GM23338 (cell line): ENCODE measurements around the gene TYSND1.

Experiments
- CREB1 ChIP-seq: fragments of 250-450 bp; sonication (Bioruptor Pico); IDR thresholded peaks from 2 replicates; pipeline ENCODE4 v1.5.0; 2020; ENCODE audit warnings: low read depth, mild to moderate bottlenecking, moderate library complexity
- ETS1 ChIP-seq: IDR thresholded peaks from 2 replicates; pipeline ENCODE4 v1.6.1; 2016; ENCODE audit warnings: antibody characterized with exemption
- EZH2 ChIP-seq: fragments of 200-600 bp; sonication (generic); IDR thresholded peaks from one replicate; pipeline ENCODE4 v1.8.0; 2017; ENCODE audit warnings: antibody characterized with exemption, mild to moderate bottlenecking, low read depth; ENCODE audit not compliant: unreplicated experiment
- EZH2phosphoT487 ChIP-seq: fragments of 200-600 bp; sonication (generic); IDR thresholded peaks from one replicate; pipeline ENCODE4 v1.8.1; 2018; ENCODE audit warnings: antibody characterized with exemption; ENCODE audit not compliant: unreplicated experiment
- JUNB ChIP-seq: IDR thresholded peaks from one replicate; pipeline ENCODE4 v1.6.1; 2016; ENCODE audit warnings: antibody characterized with exemption; ENCODE audit not compliant: unreplicated experiment
- NANOG ChIP-seq: IDR thresholded peaks from 2 replicates; pipeline ENCODE4 v1.6.1; 2016; ENCODE audit warnings: antibody characterized with exemption, borderline replicate concordance
- POLR2AphosphoS5 ChIP-seq: IDR thresholded peaks from 2 replicates; pipeline ENCODE4 v1.6.1; 2016; ENCODE audit warnings: antibody characterized with exemption, low read depth
- STAT1 ChIP-seq: IDR thresholded peaks from one replicate; pipeline ENCODE4 v1.6.1; 2016; ENCODE audit warnings: antibody characterized with exemption; ENCODE audit not compliant: unreplicated experiment
- ZNF114 ChIP-seq: fragments of 250-450 bp; sonication (Bioruptor Pico); IDR thresholded peaks from 2 replicates; pipeline ENCODE4 v1.5.0; 2020; ENCODE audit warnings: mild to moderate bottlenecking, moderate library complexity
- ZNF331 ChIP-seq: fragments of 250-450 bp; sonication (Bioruptor Pico); IDR thresholded peaks from 2 replicates; pipeline ENCODE4 v1.5.0; 2020; ENCODE audit warnings: low read depth, mild to moderate bottlenecking, moderate library complexity
- ZNF462 ChIP-seq: fragments of 250-450 bp; sonication (Bioruptor Pico); IDR thresholded peaks from 2 replicates; pipeline ENCODE4 v1.5.0; 2020; ENCODE audit warnings: mild to moderate bottlenecking, moderate library complexity
- TF ChIP-seq, protein P1 (sequence below), 2 experiments: fragments of 200-600 bp in 1 of 2; sonication (generic) in 1 of 2; conservative IDR thresholded peaks; 2 replicates each; pipeline versions ENCODE4 v1.5.1 to v1.6.1; 2016 to 2017; ENCODE audit warnings: antibody characterized with exemption in 2 of 2, low read depth in 2 of 2, mild to moderate bottlenecking in 2 of 2, moderate library complexity in 1 of 2
- TF ChIP-seq, protein P2 (sequence below): IDR thresholded peaks from one replicate; pipeline ENCODE4 v1.6.1; 2018; ENCODE audit warnings: antibody characterized with exemption; ENCODE audit not compliant: unreplicated experiment

DNA sequence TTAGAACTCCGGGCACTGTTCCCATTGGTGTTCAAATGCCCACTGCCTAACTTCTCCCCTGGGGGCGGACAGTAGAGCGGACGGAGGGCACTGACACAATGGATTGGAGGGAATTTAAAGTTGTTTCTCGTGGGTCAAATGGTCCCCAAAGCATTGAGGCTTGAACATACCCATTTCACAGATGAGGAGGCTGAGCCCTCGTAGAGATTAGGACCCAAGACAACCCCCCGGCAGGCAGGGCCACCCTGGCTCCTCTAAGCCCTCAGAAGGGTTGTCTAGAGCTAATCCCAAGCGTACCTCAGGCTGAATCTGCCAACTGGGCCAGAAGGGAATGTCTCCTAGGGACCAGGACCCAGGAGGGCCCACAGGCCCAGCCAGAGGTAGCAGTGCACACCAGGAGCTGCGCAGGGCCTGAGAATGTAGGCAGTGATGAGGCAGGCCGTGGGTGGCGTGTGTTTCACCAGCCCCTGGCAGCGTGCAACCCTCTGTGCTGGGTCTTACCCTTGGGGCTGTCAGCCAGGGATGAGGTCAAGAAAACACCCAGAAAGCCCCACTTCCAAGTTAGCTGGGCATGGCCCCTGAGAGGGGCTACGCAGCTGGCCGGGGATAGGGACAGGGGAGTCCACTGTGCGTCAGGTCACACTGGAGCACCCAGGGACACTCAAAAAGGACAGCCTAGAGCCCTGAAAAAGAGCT, 19.7 kb downstream of the TYSND1 start:
- TF ChIP-seq, protein P1, sequence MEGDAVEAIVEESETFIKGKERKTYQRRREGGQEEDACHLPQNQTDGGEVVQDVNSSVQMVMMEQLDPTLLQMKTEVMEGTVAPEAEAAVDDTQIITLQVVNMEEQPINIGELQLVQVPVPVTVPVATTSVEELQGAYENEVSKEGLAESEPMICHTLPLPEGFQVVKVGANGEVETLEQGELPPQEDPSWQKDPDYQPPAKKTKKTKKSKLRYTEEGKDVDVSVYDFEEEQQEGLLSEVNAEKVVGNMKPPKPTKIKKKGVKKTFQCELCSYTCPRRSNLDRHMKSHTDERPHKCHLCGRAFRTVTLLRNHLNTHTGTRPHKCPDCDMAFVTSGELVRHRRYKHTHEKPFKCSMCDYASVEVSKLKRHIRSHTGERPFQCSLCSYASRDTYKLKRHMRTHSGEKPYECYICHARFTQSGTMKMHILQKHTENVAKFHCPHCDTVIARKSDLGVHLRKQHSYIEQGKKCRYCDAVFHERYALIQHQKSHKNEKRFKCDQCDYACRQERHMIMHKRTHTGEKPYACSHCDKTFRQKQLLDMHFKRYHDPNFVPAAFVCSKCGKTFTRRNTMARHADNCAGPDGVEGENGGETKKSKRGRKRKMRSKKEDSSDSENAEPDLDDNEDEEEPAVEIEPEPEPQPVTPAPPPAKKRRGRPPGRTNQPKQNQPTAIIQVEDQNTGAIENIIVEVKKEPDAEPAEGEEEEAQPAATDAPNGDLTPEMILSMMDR (conservative IDR thresholded peaks at IDR 0.05; ENCODE audit: low read depth in 2 of 2): no peak
- TF ChIP-seq, protein P2, sequence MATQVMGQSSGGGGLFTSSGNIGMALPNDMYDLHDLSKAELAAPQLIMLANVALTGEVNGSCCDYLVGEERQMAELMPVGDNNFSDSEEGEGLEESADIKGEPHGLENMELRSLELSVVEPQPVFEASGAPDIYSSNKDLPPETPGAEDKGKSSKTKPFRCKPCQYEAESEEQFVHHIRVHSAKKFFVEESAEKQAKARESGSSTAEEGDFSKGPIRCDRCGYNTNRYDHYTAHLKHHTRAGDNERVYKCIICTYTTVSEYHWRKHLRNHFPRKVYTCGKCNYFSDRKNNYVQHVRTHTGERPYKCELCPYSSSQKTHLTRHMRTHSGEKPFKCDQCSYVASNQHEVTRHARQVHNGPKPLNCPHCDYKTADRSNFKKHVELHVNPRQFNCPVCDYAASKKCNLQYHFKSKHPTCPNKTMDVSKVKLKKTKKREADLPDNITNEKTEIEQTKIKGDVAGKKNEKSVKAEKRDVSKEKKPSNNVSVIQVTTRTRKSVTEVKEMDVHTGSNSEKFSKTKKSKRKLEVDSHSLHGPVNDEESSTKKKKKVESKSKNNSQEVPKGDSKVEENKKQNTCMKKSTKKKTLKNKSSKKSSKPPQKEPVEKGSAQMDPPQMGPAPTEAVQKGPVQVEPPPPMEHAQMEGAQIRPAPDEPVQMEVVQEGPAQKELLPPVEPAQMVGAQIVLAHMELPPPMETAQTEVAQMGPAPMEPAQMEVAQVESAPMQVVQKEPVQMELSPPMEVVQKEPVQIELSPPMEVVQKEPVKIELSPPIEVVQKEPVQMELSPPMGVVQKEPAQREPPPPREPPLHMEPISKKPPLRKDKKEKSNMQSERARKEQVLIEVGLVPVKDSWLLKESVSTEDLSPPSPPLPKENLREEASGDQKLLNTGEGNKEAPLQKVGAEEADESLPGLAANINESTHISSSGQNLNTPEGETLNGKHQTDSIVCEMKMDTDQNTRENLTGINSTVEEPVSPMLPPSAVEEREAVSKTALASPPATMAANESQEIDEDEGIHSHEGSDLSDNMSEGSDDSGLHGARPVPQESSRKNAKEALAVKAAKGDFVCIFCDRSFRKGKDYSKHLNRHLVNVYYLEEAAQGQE: no peak
- TF ChIP-seq EZH2phosphoT487: no peak
- TF ChIP-seq POLR2AphosphoS5: no peak
- no peak for TF ChIP-seq EZH2
- no peak for TF ChIP-seq ZNF331 (CRISPR knock-in tag)
- no peak for TF ChIP-seq CREB1 (CRISPR knock-in tag)
- TF ChIP-seq JUNB: no peak
- TF ChIP-seq ZNF114 (CRISPR knock-in tag): no peak
- no peak for TF ChIP-seq ETS1
- TF ChIP-seq NANOG: no peak
- TF ChIP-seq ZNF462 (CRISPR knock-in tag): no peak
- no peak for TF ChIP-seq STAT1
